Muscle layer of duodenum (tissue), 2 donors: ENCODE results near the gene CFAP74.

Source experiments
- H3K27ac ChIP-seq: one replicate; pipeline ENCODE4 v1.7.0; 2013; ENCODE audit warnings: mild to moderate bottlenecking, low read length
- H3K27me3 ChIP-seq: one replicate; pipeline ENCODE4 v1.7.0; 2013; ENCODE audit warnings: low read depth, mild to moderate bottlenecking, control low read depth, low read length
- H3K36me3 ChIP-seq, 2 donors: one replicate each; pipeline ENCODE4 v1.7.0; 2013; ENCODE audit warnings: low read length in 2 of 2, control low read depth in 1 of 2, mild to moderate bottlenecking in 1 of 2; ENCODE audit not compliant: insufficient read depth in 2 of 2, control insufficient read depth in 1 of 2
- H3K4me1 ChIP-seq, 2 donors: one replicate each; pipeline ENCODE4 v1.7.0; 2013; ENCODE audit warnings: low read length in 2 of 2, mild to moderate bottlenecking in 2 of 2, control low read depth in 1 of 2, moderate library complexity in 1 of 2; ENCODE audit not compliant: insufficient read depth in 2 of 2, control insufficient read depth in 1 of 2
- H3K4me3 ChIP-seq, 2 donors: one replicate each; pipeline ENCODE4 v1.7.0; 2013; ENCODE audit warnings: low read length in 2 of 2, low read depth in 1 of 2, mild to moderate bottlenecking in 1 of 2
- H3K9me3 ChIP-seq, 2 donors: one replicate each; pipeline ENCODE4 v1.7.0; 2013; ENCODE audit warnings: low read length in 2 of 2, control low read depth in 1 of 2, mild to moderate bottlenecking in 1 of 2; ENCODE audit not compliant: control insufficient read depth in 1 of 2
- donor health status: healthy.

CFAP74 gene

GRCh38 chr1:1971017-1971416 is 32.6 kb downstream of the CFAP74 start:
- H3K36me3 ChIP-seq: no peaks in the 10 kb centered on the region
- no peak overlapping the region for H3K4me3 ChIP-seq
- H3K4me1 ChIP-seq: no peaks in the 10 kb centered on the region
- H3K27ac ChIP-seq: no peak overlapping the region
- no peaks in the 10 kb centered on the region for H3K9me3 ChIP-seq
- H3K27me3 ChIP-seq: peaks cover 7% of the 10 kb centered on the region

DNA sequence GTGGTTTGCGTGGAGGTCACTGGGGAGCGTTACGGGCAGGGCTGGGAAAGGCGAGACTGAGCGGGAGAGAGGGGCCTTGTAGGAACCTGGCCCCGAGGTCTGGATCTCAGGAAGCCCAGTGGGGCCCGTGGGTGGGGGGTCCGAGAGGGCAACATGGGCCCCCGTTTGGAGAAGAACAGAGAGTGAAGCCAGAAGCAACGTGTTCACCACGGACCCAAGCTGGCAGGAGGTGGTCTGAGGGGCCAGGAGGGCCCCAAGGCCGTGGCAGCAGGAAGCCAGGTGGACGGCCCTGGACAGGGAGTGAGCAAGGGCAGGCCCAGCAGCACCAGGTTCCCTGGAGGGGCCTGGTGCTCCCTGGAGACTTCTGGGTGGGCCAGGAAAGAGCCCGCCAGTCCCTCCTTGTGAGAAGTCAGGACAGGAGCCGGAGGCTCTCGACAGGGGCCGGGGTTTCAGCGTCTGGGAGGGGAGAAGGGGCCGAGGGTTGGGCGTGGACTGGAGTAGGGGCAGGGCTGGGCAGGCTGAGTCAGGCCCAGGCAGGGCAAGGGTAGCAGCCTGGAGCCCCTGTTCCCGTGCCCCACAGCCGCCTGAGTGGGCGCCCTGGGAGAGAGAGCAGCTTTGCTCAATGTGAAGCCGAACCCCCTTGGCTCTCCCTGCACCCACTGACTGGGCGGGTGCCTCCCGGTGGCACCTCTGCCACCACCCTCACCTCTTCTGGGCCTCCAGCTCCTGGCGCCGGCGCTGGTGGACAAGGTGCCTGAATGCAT is 33.5 kb downstream of the CFAP74 start:
- Histone ChIP-seq H3K9me3 (no peaks in the 10 kb centered on the region), H3K4me1 (no peaks in the 10 kb centered on the region), H3K27me3 (peaks cover 7% of the 10 kb centered on the region), H3K4me3 (no peak overlapping the region), H3K27ac (no peak overlapping the region), H3K36me3 (no peaks in the 10 kb centered on the region)

DNA sequence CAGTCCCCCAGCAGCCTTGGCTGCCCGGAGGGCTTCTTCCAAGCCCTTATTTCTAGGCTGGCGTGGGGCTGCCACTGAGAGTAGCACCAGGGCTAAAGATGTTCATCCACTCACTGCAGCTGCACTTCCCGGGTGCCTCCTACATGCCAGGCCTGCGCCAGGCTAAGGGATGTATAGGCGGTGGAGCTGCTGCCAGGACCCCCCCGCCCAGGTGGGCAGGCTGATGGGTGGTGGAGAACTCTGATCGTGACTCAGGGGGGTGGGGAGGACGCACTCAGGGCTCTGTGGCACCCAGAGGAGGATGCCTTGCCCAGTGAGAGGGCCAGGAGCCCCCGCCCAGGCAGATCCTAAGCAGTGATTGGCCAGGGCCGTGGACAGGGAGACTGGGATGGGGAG is 34.1 kb downstream of the CFAP74 start:
- no peaks in the 10 kb centered on the region for H3K36me3 ChIP-seq
- H3K4me3 ChIP-seq: no peak overlapping the region
- H3K27ac ChIP-seq: no peak overlapping the region
- no peaks in the 10 kb centered on the region for H3K4me1 ChIP-seq
- H3K27me3 ChIP-seq: peaks cover 7% of the 10 kb centered on the region
- H3K9me3 ChIP-seq: no peaks in the 10 kb centered on the region

DNA sequence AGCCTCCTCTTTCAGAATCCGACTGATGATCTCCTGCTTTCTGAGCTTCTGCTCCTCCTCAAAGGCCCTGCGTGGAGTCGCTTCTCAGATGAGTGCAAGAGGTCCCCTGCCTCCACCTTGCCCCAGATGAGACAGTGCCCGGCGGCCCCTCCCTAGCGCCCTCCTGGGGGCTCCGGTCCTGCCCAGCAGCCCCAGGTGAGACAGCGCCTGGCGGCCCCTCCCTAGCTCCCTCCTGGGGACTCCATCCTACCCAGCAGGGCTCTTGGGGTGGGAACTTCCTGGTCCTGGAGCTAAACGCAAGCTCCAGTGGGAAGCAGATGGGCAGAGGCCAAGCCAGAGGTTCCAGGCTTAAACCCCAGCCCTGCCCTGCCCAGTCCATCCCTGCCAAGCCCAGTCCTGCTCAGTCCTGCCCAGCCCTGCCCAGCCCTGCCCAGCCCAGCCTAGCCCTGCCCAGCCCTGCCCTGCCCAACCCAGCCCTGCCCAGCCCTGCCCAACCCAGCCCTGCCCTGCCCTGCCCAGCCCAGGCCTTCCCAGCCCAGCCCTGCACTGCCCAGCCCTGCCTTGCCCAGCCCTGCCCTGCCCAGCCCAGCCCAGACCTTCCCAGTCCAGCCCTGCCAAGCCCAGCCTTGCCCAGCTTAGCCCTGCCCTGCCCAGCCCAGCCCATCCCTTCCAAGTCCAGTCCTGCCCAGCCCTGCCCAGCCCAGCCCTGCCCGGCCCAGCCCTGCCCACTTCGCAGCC is 34.6 kb downstream of the CFAP74 start:
- H3K9me3 ChIP-seq: no peaks in the 10 kb centered on the region
- H3K36me3 ChIP-seq: no peaks in the 10 kb centered on the region
- H3K27me3 ChIP-seq: peaks cover 7% of the 10 kb centered on the region
- H3K4me1 ChIP-seq: no peaks in the 10 kb centered on the region
- H3K27ac ChIP-seq: no peak overlapping the region
- H3K4me3 ChIP-seq: no peak overlapping the region

DNA sequence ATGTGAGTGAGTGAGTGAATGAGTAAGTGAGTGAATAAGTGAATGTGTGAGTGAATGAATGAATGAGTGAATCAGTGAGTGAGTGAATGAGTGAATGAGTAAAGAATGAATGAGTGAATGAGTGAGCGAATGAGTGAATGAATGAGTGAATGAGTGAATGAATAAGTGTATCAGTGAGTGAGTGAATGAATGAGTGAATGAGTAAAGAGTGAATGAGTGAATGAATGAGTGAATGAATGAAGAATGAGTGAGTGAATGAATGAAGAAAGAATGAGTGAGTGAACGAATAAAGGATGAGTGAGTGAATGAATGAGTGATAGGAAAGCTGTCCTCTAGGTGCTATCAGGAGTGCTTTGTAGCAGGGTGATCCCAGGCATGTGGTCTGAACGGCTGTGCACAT is 35.7 kb downstream of the CFAP74 start:
- Histone ChIP-seq H3K27ac (no peak overlapping the region), H3K4me1 (no peaks in the 10 kb centered on the region), H3K36me3 (no peaks in the 10 kb centered on the region), H3K27me3 (peaks cover 7% of the 10 kb centered on the region), H3K9me3 (no peaks in the 10 kb centered on the region), H3K4me3 (no peak overlapping the region)

DNA sequence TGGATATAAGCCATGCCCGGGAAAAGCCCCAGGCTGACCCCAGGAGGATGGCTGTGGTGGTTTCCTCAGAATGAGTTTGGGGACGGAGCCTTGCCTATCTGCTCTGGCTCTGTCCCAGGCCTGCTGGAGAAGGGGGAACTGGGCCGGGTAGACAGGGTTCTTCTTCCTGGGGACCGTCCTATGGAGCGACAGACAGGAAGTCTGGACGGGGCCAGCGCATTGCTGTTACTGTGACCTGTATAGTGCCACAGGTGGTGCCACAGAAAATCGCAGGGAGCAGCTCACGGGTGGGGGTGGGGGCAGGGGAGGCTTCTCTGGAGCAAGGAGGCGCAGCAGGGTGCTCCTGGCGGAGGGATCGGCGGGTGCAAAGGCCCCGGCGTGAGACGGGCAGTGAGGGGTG is 36.4 kb downstream of the CFAP74 start:
- Histone ChIP-seq H3K4me3 (no peak overlapping the region), H3K27me3 (peaks cover 7% of the 10 kb centered on the region), H3K9me3 (no peaks in the 10 kb centered on the region), H3K36me3 (no peaks in the 10 kb centered on the region), H3K27ac (no peak overlapping the region), H3K4me1 (no peaks in the 10 kb centered on the region)

DNA sequence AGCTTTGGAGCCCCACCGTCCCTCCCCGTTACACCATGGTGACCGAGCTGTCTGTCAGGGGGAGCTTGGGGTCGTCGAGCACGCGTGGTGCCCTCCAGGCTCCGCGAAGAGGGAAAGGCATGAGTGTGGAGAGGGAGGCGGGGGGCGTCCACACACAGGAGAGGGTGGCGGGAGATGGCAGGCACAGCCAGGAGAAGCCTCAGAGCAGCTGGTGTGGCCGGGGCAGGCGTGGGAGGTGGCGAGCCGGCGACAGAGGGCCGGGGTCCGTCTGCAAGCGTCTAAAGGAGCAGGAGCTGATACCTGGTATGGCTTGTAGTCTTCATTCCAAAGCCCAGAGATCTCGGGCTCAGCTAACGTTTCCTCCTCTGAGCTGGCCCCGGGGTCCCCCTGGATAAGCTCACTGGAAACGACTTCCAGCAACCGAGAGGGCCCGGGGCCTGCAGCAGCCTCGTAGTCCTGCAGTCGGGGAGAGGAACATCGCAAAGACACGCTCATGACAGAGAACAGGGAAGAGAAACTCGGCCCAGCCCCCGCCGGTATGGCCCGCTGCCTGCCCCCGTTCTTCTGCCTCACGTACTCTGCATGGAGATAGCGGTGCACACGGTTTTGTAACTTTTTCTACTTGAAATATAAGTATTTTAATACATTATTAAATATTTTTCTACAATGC is 37.4 kb downstream of the CFAP74 start:
- peaks cover 7% of the 10 kb centered on the region for H3K27me3 ChIP-seq

GRCh38 chr1:1965546-1965945 is 38.0 kb downstream of the CFAP74 start:
- H3K4me3 ChIP-seq: no peak overlapping the region
- H3K27ac ChIP-seq: no peak overlapping the region
- no peaks in the 10 kb centered on the region for H3K9me3 ChIP-seq
- no peaks in the 10 kb centered on the region for H3K36me3 ChIP-seq
- peaks cover 12% of the 10 kb centered on the region for H3K27me3 ChIP-seq
- H3K4me1 ChIP-seq: no peaks in the 10 kb centered on the region

More for the DNA sequence above, 37.4 kb downstream of the CFAP74 start:
- Histone ChIP-seq H3K9me3 (no peaks in the 10 kb centered on the region), H3K4me3 (no peak overlapping the region), H3K27ac (no peak overlapping the region), H3K36me3 (no peaks in the 10 kb centered on the region), H3K4me1 (no peaks in the 10 kb centered on the region)

DNA sequence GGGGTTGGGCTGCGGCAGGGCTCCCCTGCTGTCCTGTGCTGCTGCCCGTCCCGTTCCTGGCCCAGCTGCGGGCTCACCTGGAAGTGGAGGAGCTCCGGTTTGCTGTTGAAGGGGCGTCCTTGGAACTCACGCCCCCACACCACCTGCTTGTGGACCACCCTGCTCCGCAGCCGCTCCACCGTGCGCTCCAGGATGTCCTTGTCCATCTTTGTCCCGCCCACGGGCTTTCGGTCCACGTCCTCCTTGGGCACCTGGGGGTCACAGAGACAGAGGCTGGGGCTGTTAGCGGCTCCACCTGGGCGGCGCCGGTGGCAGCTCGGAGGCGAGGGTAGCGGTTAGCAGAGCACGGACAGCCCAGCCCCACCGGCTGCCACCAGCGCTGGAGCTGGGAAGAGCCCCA is 38.8 kb downstream of the CFAP74 start:
- Histone ChIP-seq H3K27ac (no peak overlapping the region), H3K36me3 (no peaks in the 10 kb centered on the region), H3K9me3 (no peaks in the 10 kb centered on the region), H3K27me3 (peaks cover 12% of the 10 kb centered on the region), H3K4me3 (no peak overlapping the region), H3K4me1 (peaks cover 0 to 6% of the 10 kb centered on the region in 2 donors)

- H3K27me3 ChIP-seq: peaks cover 12% of the 10 kb centered on the region
- H3K27ac ChIP-seq: no peak overlapping the region
These were observed 40.0 kb downstream of the CFAP74 start for GRCh38 chr1:1963570-1963969.

DNA sequence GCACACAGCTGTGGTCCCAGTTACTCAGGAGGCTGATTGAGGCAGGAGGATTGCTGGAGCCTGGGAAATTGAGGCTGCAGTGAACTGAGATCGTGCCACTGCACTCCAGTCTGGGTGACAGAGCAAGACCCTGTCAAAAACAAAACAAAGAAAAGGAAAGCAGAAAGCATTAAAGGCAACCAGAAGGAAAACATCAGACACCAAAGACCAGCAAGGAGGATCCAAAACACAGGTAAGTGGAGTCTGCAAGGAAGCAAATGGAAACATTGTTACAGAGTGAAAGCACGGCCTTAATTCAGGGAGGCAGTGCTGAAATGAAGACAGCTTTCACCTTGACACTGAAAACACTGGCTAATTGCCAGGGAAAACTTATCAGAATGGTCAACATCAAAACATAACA is 40.8 kb downstream of the CFAP74 start:
- H3K27ac ChIP-seq: no peak overlapping the region
- H3K9me3 ChIP-seq: no peaks in the 10 kb centered on the region
- H3K27me3 ChIP-seq: peaks cover 6% of the 10 kb centered on the region
- peaks cover 0 to 10% of the 10 kb centered on the region in 2 donors for H3K4me1 ChIP-seq
- H3K4me3 ChIP-seq: no peak overlapping the region
- no peaks in the 10 kb centered on the region for H3K36me3 ChIP-seq

More at GRCh38 chr1:1963570-1963969, 40.0 kb downstream of the CFAP74 start:
- no peaks in the 10 kb centered on the region for H3K9me3 ChIP-seq
- no peaks in the 10 kb centered on the region for H3K36me3 ChIP-seq
- peaks cover 0 to 10% of the 10 kb centered on the region in 2 donors for H3K4me1 ChIP-seq
- H3K4me3 ChIP-seq: no peak overlapping the region
